Tibial artery (tissue), 4 donors: ENCODE results near the gene WDR6.

Experiments
- DNase-seq, 2 donors: peaks; one replicate each; pipeline ENCODE4 v3.0.0-alpha.2; 2019
- H3K27ac ChIP-seq, 2 donors: fragments of 200-600 bp; sonication (generic) in 1 of 2; 1 replicate in 1 of 2; 2 replicates in 1 of 2; pipeline ENCODE4 v1.5.1; 2018 to 2019; ENCODE audit warnings: mild to moderate bottlenecking in 1 of 2
- H3K27me3 ChIP-seq, 2 donors: fragments of 200-600 bp; sonication (generic) in 1 of 2; one replicate each; pipeline versions ENCODE4 v1.5.1 to v1.6.0; 2016 to 2019
- H3K36me3 ChIP-seq, 3 donors: fragments of 200-600 bp; sonication (generic) in 2 of 3; one replicate each; pipeline ENCODE4 v1.5.1; 2016 to 2019; ENCODE audit warnings: mild to moderate bottlenecking in 2 of 3
- H3K4me1 ChIP-seq, 4 donors: fragments of 200-600 bp; sonication (generic) in 2 of 4; 1 replicate in 3 of 4; 2 replicates in 1 of 4; pipeline ENCODE4 v1.5.1; 2016 to 2019
- H3K4me3 ChIP-seq, 2 donors: fragments of 200-600 bp; sonication (generic) in 1 of 2; 1 replicate in 1 of 2; 2 replicates in 1 of 2; pipeline ENCODE4 v1.5.1; 2018 to 2019; ENCODE audit warnings: mild to moderate bottlenecking in 2 of 2
- H3K9me3 ChIP-seq, 3 donors: fragments of 200-600 bp; sonication (generic) in 1 of 3; one replicate each; pipeline ENCODE4 v1.5.1; 2016 to 2019
- CTCF ChIP-seq, 2 experiments: fragments of 200-600 bp in 1 of 2; fragments of 450-650 bp in 1 of 2; IDR thresholded peaks; one replicate each; pipeline ENCODE4 v1.5.1; 2017 to 2019; ENCODE audit warnings: antibody characterized with exemption in 2 of 2, mild to moderate bottlenecking in 1 of 2, moderate library complexity in 1 of 2
- intact Hi-C: fragments of 100-400 bp; cut with DNase I; formaldehyde crosslinking; loops from one replicate; pipeline ENCODE4 v1.15.0; 2023; ENCODE audit warnings: low total_unique reads

WDR6 gene

GRCh38 chr3:48985831-48986376 lies 21.3 kb upstream of the WDR6 start:
- H3K27me3 ChIP-seq, result no peaks in the 10 kb centered on the region
- no peak for TF ChIP-seq CTCF (IDR thresholded peaks at IDR 0.05)
- H3K27ac ChIP-seq, result no peak overlapping the region
- no peak for DNase-seq
- intact Hi-C loops, result loop anchor here (5.0 kb wide), 1 partner anchor 36 kb away; the partner anchor contains the start of gene NDUFAF3
- H3K4me1 ChIP-seq, result peaks cover 2 to 17% (median 12%) of the 10 kb centered on the region in 4 donors
- no peaks in the 10 kb centered on the region for H3K9me3 ChIP-seq
- no peak overlapping the region for H3K4me3 ChIP-seq
- H3K36me3 ChIP-seq, result peaks cover 21 to 58% (median 54%) of the 10 kb centered on the region in 3 donors

- H3K27me3 ChIP-seq, result no peaks in the 10 kb centered on the region
- peak overlapping the region; percentile 89 to 96 for H3K27ac ChIP-seq
- H3K9me3 ChIP-seq, result no peaks in the 10 kb centered on the region
- H3K4me3 ChIP-seq, result peak overlapping the region; percentile 69 to 84
- H3K36me3 ChIP-seq, result peaks cover 0 to 29% (median 23%) of the 10 kb centered on the region in 3 donors
- peaks cover 7 to 36% (median 22%) of the 10 kb centered on the region in 4 donors for H3K4me1 ChIP-seq
- no peak for DNase-seq
- no peak for TF ChIP-seq CTCF (IDR thresholded peaks at IDR 0.05)
- intact Hi-C loops, result loop anchor here (5.0 kb wide), 1 partner anchor 33 kb away; the partner anchor contains the start of gene NDUFAF3
Measured at GRCh38 chr3:48989126-48989795, 17.9 kb upstream of the WDR6 start.

- intact Hi-C loops, result loop anchor here (5.0 kb wide), 1 partner anchor 32 kb away; the partner anchor contains the start of gene NDUFAF3
- H3K27me3 ChIP-seq, result no peaks in the 10 kb centered on the region
- H3K36me3 ChIP-seq, result peaks cover 0 to 29% (median 15%) of the 10 kb centered on the region in 3 donors
- H3K4me3 ChIP-seq, result peak within 1 kb of the TSS; percentile 69 to 84
- TF ChIP-seq CTCF (IDR thresholded peaks at IDR 0.05), result peak; percentile 32 to 36
- peaks cover 7 to 36% (median 22%) of the 10 kb centered on the region in 4 donors for H3K4me1 ChIP-seq
- peak; percentile 90 to 95 for DNase-seq
- peak within 1 kb of the TSS; percentile 89 to 96 for H3K27ac ChIP-seq
- H3K9me3 ChIP-seq, result no peaks in the 10 kb centered on the region
Measured at GRCh38 chr3:48989796-48990635, 17.2 kb upstream of the WDR6 start, which contains the start of gene P4HTM. P4HTM (plus strand) TSS chr3:48990241; CDS start chr3:48990257, 16 bp downstream.

- no peaks in the 10 kb centered on the region for H3K9me3 ChIP-seq
- peak overlapping the region; percentile 69 to 84 for H3K4me3 ChIP-seq
- TF ChIP-seq CTCF (IDR thresholded peaks at IDR 0.05), result no peak
- H3K27ac ChIP-seq, result peak overlapping the region; percentile 89 to 96
- intact Hi-C loops, result no loop called here
- H3K27me3 ChIP-seq, result no peaks in the 10 kb centered on the region
- H3K4me1 ChIP-seq, result peaks cover 7 to 36% (median 22%) of the 10 kb centered on the region in 4 donors
- peaks cover 0 to 29% (median 9%) of the 10 kb centered on the region in 3 donors for H3K36me3 ChIP-seq
- no peak for DNase-seq
Measured at GRCh38 chr3:48990636-48991469, 16.3 kb upstream of the WDR6 start.
